SJCRH30 (cell line): ENCODE results near the gene CHEK2. TPM values are rescaled to one million over a fixed set of nuclear protein-coding genes. Genes with fewer than 3 reads are reported as not detected.

Experiments
- DNase-seq, 2 experiments: peaks; one replicate each; pipeline ENCODE4 v3.0.0-alpha.2; 2015 to 2020
- H3K27ac ChIP-seq: fragments of 250-450 bp; sonication (Bioruptor Pico); 2 replicates; pipeline ENCODE4 v1.5.1; 2020; ENCODE audit warnings: mild to moderate bottlenecking, moderate library complexity
- H3K27me3 ChIP-seq: fragments of 250-450 bp; sonication (Bioruptor Pico); 2 replicates; pipeline ENCODE4 v1.5.1; 2020; ENCODE audit warnings: mild to moderate bottlenecking, moderate library complexity
- H3K36me3 ChIP-seq: fragments of 250-450 bp; sonication (Bioruptor Pico); 2 replicates; pipeline ENCODE4 v1.5.1; 2020; ENCODE audit warnings: mild to moderate bottlenecking, moderate library complexity
- H3K4me1 ChIP-seq: fragments of 250-450 bp; sonication (Bioruptor Pico); 2 replicates; pipeline ENCODE4 v1.5.1; 2020; ENCODE audit warnings: mild to moderate bottlenecking, moderate library complexity
- H3K4me3 ChIP-seq: fragments of 250-450 bp; sonication (Bioruptor Pico); 2 replicates; pipeline ENCODE4 v1.5.1; 2020; ENCODE audit warnings: mild to moderate bottlenecking, moderate library complexity
- H3K9me3 ChIP-seq: fragments of 250-450 bp; sonication (Bioruptor Pico); replicated peaks from 2 replicates; pipeline ENCODE4 v1.5.1; 2020; ENCODE audit warnings: mild to moderate bottlenecking, moderate library complexity
- total RNA-seq: library from RNA; depleted of rRNA; stranded (reverse); fragments of >200 nt; shearing (Covaris generic); gene quantifications from 2 replicates; pipeline ENCODE4 v1.2.3, GENCODE V29; 2014; rRNA removed

CHEK2 gene
- total RNA-seq, result 37.4 and 43.2 TPM in 2 replicates

- Histone ChIP-seq H3K27ac (peak within 1 kb of the TSS; percentile 94), H3K27me3 (no peaks in the 10 kb centered on the region), H3K9me3 (no peaks in the 10 kb centered on the region), H3K36me3 (peaks cover 11% of the 10 kb centered on the region; the same call in 1 of the 2 replicates), H3K4me3 (peak within 1 kb of the TSS; percentile 96), H3K4me1 (0 out of 2 replicates have a peak, but pooled peaks cover 3% of the 10 kb centered on the region)
- peak; percentile 99 for DNase-seq
These were observed at the start of gene CHEK2, which contains the start of gene HSCB for GRCh38 chr22:28741785-28742561. Gene CHEK2, minus strand, starts transcription at chr22:28741820. Its CDS starts 7,099 bp downstream, at chr22:28734721. Gene HSCB, plus strand, starts transcription at chr22:28742039. Its CDS starts 57 bp downstream, at chr22:28742096.

- H3K4me3 ChIP-seq, result no peak overlapping the region
- no peaks in the 10 kb centered on the region for H3K9me3 ChIP-seq
- no peak for DNase-seq
- H3K27me3 ChIP-seq, result no peaks in the 10 kb centered on the region
- H3K36me3 ChIP-seq, result peaks cover 35% of the 10 kb centered on the region
- H3K27ac ChIP-seq, result no peak overlapping the region
- H3K4me1 ChIP-seq, result no peaks in the 10 kb centered on the region
These were observed 49.5 kb upstream of the CHEK2 start for GRCh38 chr22:28791124-28791523.

- DNase-seq, result no peak
- no peaks in the 10 kb centered on the region for H3K27me3 ChIP-seq
- no peak overlapping the region for H3K4me3 ChIP-seq
- no peaks in the 10 kb centered on the region for H3K9me3 ChIP-seq
- H3K36me3 ChIP-seq, result peaks cover 18% of the 10 kb centered on the region
- no peak overlapping the region for H3K27ac ChIP-seq
- H3K4me1 ChIP-seq, result no peaks in the 10 kb centered on the region
These were observed 47.0 kb upstream of the CHEK2 start for GRCh38 chr22:28788601-28789000.

DNA sequence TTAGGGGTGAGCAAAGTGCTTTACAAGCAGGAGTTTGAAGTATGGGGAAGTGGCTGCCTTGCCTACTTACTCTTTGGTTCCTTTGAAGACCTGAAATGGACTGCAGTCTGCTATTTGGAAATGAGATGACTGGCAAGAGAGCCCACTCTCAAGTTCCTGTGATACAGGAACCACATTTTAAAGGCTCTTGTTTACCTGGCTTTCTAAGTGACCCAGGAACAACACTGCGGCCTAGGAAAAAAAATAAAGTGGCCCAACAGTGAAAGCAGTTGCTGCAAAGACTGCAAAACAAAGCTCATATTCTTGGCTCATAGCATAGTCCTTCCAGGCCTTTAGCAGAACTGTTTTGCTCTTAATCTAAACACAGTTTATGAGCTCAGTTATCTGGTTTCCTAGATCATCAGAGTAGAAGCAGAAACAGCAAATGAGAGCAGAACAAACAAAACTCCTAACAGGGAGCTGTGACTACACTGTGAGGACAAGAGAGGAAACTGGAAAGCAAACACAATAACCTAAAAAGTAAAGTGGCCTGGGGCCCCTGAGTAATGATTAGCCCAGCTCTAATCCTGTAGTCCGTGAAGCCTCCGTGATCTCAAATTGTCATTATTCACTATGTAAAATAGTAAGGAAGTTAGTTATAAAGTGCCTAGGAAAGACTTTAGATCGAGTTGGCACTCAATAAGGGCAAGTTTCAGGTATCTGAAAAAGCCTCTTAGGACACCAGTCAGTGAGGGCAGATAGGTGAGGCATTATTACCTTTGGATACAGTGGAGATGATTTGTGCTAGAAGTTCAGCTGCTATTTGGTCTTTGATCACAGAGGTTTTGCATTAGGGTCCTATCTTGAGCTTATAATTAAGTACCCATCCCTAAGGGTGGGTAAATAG lies 42.4 kb upstream of the CHEK2 start:
- DNase-seq, result no peak
- peaks cover 28% of the 10 kb centered on the region for H3K36me3 ChIP-seq
- no peaks in the 10 kb centered on the region for H3K4me1 ChIP-seq
- H3K9me3 ChIP-seq, result no peaks in the 10 kb centered on the region
- no peaks in the 10 kb centered on the region for H3K27me3 ChIP-seq
- H3K27ac ChIP-seq, result no peak overlapping the region
- H3K4me3 ChIP-seq, result no peak overlapping the region

DNA sequence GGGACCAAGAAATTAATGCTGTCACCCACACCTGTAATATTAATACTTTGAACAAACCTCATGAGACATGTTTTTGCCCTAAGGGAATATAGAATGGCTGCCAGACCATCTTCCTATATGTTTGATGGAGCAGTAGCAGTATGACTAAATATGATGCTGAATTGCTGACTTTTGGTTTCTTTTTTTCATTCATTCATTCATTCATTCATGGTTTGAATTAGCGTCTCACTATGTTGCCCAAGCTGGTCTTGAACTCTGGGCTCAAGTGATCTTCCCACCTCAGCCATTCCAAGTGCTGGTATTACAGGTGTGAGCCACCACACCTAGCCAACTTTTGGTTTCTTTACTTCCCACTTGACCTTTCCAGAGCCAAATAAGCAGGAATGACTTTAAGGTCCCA lies 38.7 kb upstream of the CHEK2 start:
- H3K4me3 ChIP-seq, result no peak overlapping the region
- peaks cover 18% of the 10 kb centered on the region for H3K36me3 ChIP-seq
- H3K27ac ChIP-seq, result no peak overlapping the region
- no peaks in the 10 kb centered on the region for H3K27me3 ChIP-seq
- no peaks in the 10 kb centered on the region for H3K9me3 ChIP-seq
- DNase-seq, result no peak
- no peaks in the 10 kb centered on the region for H3K4me1 ChIP-seq

DNA sequence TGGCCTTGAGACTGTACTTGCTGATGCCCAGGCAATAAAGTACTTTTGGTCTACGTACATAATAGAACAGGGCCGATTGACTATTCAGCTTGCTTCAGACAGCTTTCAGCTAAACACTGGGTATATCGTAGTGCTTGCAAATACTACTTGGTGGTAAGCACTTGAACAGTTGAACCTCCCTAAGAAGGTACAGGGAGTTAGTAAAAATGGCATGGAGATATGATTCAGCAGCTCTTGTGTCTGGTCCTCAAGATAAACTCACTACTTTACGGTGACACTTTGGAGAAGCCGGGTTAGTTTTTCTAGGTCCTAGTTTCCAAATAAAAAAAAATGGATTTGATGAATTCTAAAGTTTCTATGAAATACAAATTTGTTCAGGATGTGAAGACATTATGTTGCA lies 38.2 kb upstream of the CHEK2 start:
- Histone ChIP-seq H3K27me3 (no peaks in the 10 kb centered on the region), H3K27ac (no peak overlapping the region), H3K4me1 (no peaks in the 10 kb centered on the region), H3K36me3 (peaks cover 21% of the 10 kb centered on the region), H3K4me3 (no peak overlapping the region), H3K9me3 (no peaks in the 10 kb centered on the region)
- no peak for DNase-seq

DNA sequence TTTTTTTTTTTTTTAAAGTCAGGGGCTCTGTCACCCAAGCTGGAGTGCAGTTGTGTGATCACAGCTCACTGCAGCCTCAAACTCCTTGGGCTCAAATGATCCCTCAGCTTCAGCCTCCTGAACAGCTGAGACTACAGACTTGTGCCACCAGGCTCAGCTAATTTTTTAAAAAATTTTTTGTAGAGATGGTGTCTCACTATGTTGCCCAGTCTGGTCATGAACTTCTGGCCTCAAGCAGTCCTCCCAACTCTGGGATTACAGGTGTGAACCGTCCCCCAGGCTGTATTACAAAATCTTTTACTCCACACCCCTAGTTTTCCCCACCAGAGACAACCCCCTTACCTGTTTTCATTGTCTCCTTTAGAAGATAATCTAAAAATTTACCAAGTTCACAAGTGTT lies 32.8 kb upstream of the CHEK2 start:
- no peaks in the 10 kb centered on the region for H3K9me3 ChIP-seq
- no peak overlapping the region for H3K4me3 ChIP-seq
- H3K27ac ChIP-seq, result no peak overlapping the region
- DNase-seq, result no peak
- no peaks in the 10 kb centered on the region for H3K4me1 ChIP-seq
- H3K27me3 ChIP-seq, result no peaks in the 10 kb centered on the region
- peaks cover 6% of the 10 kb centered on the region; the same call in 1 of the 2 replicates for H3K36me3 ChIP-seq

DNA sequence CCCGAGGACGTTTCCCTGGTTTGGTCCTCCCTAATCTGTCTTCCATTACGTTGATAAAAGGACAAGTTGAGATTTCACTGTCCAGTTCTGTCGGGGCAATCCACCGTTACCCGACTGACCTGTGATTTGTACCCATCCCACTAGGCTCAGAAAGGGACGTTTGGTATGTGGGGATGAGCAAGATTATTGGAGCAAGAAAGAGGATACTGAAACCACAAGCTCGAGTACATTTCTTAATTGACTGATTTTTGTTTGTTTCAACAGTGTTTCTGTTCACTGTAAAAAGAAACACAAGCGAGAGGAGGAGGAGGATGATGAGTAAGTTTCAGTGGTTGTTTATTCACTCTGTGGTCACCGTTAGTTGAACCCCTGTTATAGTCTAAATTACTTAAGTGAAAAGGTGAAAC lies 31.8 kb upstream of the CHEK2 start:
- no peak for DNase-seq
- H3K27me3 ChIP-seq, result no peaks in the 10 kb centered on the region
- H3K9me3 ChIP-seq, result 0 out of 2 replicates have a peak, but pooled peaks cover 3% of the 10 kb centered on the region
- peaks cover 6% of the 10 kb centered on the region; the same call in 1 of the 2 replicates for H3K36me3 ChIP-seq
- H3K27ac ChIP-seq, result peak overlapping the region; percentile 42
- no peaks in the 10 kb centered on the region for H3K4me1 ChIP-seq
- peak overlapping the region; percentile 88 for H3K4me3 ChIP-seq

- H3K9me3 ChIP-seq, result 0 out of 2 replicates have a peak, but pooled peaks cover 3% of the 10 kb centered on the region
- peak within 1 kb of the TSS; percentile 88 for H3K4me3 ChIP-seq
- H3K36me3 ChIP-seq, result peaks cover 6% of the 10 kb centered on the region; the same call in 1 of the 2 replicates
- peak; percentile 95 to 96 for DNase-seq
- H3K27ac ChIP-seq, result peak within 1 kb of the TSS; percentile 63
- H3K4me1 ChIP-seq, result no peaks in the 10 kb centered on the region
- H3K27me3 ChIP-seq, result no peaks in the 10 kb centered on the region
These were observed 31.2 kb upstream of the CHEK2 start, which contains the start of gene CCDC117 for GRCh38 chr22:28772633-28773460. Gene CCDC117, plus strand, starts transcription at chr22:28772695. Its CDS starts 155 bp downstream, at chr22:28772850.

DNA sequence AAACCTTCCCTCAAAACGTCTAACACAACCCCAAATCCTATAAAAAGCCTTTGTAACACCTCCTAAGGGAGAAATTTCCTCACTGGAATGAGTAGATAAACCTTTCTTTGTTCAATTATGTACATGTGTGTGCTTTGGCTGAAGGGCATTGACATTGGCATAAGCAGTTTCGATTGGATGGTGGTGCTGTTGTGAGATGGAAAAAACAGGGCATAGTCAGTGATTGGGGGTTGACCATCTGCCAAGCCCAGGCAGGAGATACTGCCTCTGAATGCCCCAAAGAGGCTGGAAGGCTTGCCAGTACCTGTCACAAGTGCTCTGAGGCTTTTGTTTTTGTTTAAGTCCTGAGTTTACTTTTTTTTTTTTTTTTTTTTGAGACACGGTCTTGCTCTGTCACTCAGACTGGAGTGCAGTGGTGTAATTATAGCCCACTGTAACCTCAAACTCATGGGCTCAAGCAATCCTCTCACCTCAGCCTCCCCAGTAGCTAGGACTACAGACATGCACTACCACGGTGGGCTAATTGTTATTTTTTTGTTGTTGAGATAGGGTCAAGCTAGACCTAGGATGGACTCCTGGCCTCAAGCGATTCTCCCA lies 29.7 kb upstream of the CHEK2 start:
- peak in 1 of 2 experiments; percentile 19 for DNase-seq
- H3K36me3 ChIP-seq, result peaks cover 6% of the 10 kb centered on the region; the same call in 1 of the 2 replicates
- no peaks in the 10 kb centered on the region for H3K27me3 ChIP-seq
- H3K4me1 ChIP-seq, result no peaks in the 10 kb centered on the region
- H3K4me3 ChIP-seq, result 0 out of 2 replicates have a peak overlapping the region, but pooled peaks have one; percentile 13
- H3K27ac ChIP-seq, result no peak overlapping the region
- H3K9me3 ChIP-seq, result 0 out of 2 replicates have a peak, but pooled peaks cover 3% of the 10 kb centered on the region

- DNase-seq, result no peak
- Histone ChIP-seq H3K4me1 (no peaks in the 10 kb centered on the region), H3K27me3 (no peaks in the 10 kb centered on the region), H3K27ac (no peak overlapping the region), H3K9me3 (0 out of 2 replicates have a peak, but pooled peaks cover 3% of the 10 kb centered on the region), H3K36me3 (peaks cover under 1% of the 10 kb centered on the region; the same call in 1 of the 2 replicates), H3K4me3 (no peak overlapping the region)
These were observed 27.9 kb upstream of the CHEK2 start for GRCh38 chr22:28769394-28770085.

- Histone ChIP-seq H3K27ac (no peak overlapping the region), H3K4me1 (no peaks in the 10 kb centered on the region), H3K36me3 (no peaks in the 10 kb centered on the region), H3K9me3 (0 out of 2 replicates have a peak, but pooled peaks cover 3% of the 10 kb centered on the region), H3K27me3 (no peaks in the 10 kb centered on the region), H3K4me3 (no peak overlapping the region)
- DNase-seq, result no peak
These were observed 27.2 kb upstream of the CHEK2 start for GRCh38 chr22:28768701-28769393.

GRCh38 chr22:28766628-28767027 lies 25.0 kb upstream of the CHEK2 start:
- Histone ChIP-seq H3K36me3 (no peaks in the 10 kb centered on the region), H3K27me3 (no peaks in the 10 kb centered on the region), H3K4me3 (no peak overlapping the region), H3K9me3 (0 out of 2 replicates have a peak, but pooled peaks cover 3% of the 10 kb centered on the region), H3K4me1 (no peaks in the 10 kb centered on the region), H3K27ac (no peak overlapping the region)
- no peak for DNase-seq
